Neural cell (in vitro differentiated cells): ENCODE measurements around the gene ANKRD2.

ENCODE experiments used
- RAD21 ChIP-seq: fragments of 450-650 bp; conservative IDR thresholded peaks from 2 replicates; pipeline ENCODE4 v1.6.1; 2014; ENCODE audit warnings: antibody characterized with exemption, mild to moderate bottlenecking, moderate library complexity
- SMC3 ChIP-seq: fragments of 450-650 bp; conservative IDR thresholded peaks from 2 replicates; pipeline ENCODE4 v1.6.1; 2014; ENCODE audit warnings: antibody characterized with exemption, mild to moderate bottlenecking, moderate library complexity; ENCODE audit not compliant: poor library complexity
- TF ChIP-seq, protein P1 (sequence below): fragments of 450-650 bp; IDR thresholded peaks from 2 replicates; pipeline ENCODE4 v1.5.1; 2014; ENCODE audit warnings: antibody characterized with exemption, mild to moderate bottlenecking, moderate library complexity; ENCODE audit not compliant: poor library complexity, severe bottlenecking

DNA sequence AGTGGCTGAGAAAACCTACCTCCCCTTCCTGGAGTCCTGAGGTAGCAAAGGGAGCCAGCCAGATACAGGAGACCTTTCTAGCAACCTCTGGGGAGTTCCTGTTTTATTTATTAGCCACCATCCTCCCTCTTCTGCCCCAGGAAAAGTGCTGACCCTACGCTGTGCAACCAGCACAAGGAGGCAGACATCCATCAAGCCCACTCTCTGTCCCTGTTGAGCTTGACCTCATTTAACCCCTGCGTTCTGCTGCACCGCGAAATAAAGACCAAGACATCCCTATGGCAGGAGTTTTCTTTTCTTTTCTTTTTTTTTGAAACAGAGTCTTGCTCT lies 25.3 kb upstream of the ANKRD2 start:
- TF ChIP-seq SMC3 (no peak), RAD21 (no peak)
- TF ChIP-seq, protein P1, sequence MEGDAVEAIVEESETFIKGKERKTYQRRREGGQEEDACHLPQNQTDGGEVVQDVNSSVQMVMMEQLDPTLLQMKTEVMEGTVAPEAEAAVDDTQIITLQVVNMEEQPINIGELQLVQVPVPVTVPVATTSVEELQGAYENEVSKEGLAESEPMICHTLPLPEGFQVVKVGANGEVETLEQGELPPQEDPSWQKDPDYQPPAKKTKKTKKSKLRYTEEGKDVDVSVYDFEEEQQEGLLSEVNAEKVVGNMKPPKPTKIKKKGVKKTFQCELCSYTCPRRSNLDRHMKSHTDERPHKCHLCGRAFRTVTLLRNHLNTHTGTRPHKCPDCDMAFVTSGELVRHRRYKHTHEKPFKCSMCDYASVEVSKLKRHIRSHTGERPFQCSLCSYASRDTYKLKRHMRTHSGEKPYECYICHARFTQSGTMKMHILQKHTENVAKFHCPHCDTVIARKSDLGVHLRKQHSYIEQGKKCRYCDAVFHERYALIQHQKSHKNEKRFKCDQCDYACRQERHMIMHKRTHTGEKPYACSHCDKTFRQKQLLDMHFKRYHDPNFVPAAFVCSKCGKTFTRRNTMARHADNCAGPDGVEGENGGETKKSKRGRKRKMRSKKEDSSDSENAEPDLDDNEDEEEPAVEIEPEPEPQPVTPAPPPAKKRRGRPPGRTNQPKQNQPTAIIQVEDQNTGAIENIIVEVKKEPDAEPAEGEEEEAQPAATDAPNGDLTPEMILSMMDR: no peak
